HepG2 (cell line): ENCODE data around the gene PCGF2. TPM values are rescaled to one million over a fixed set of nuclear protein-coding genes. Genes with fewer than 3 reads are reported as not detected.

Source experiments
- GABPA ChIP-seq, 2 experiments: IDR thresholded peaks; 2 replicates each; pipeline ENCODE4 v1.6.1; 2011 to 2016; ENCODE audit warnings: low read depth in 2 of 2, low read length in 1 of 2, missing biosample characterization in 1 of 2, missing genetic modification characterization in 1 of 2
- KLF12 ChIP-seq: sonication (generic); formaldehyde crosslinking; IDR thresholded peaks from 2 replicates; pipeline ENCODE4 v1.4.0; 2020; ENCODE audit warnings: missing genetic modification reagents, borderline replicate concordance
- NCOA2 ChIP-seq: sonication (generic); formaldehyde crosslinking; IDR thresholded peaks from 2 replicates; pipeline ENCODE4 v1.8.0; 2022; ENCODE audit warnings: inconsistent platforms
- POLR2A ChIP-seq, 2 experiments: IDR thresholded peaks; 2 replicates each; pipeline ENCODE4 v1.6.1; 2011; ENCODE audit warnings: low read depth in 2 of 2, low read length in 2 of 2, mild to moderate bottlenecking in 1 of 2, moderate library complexity in 1 of 2; ENCODE audit not compliant: insufficient read depth in 1 of 2
- SOX6 ChIP-seq, 2 experiments: fragments of 450-650 bp in 1 of 2; sonication (generic) in 1 of 2; formaldehyde crosslinking in 1 of 2; IDR thresholded peaks; 2 replicates each; pipeline versions ENCODE4 v1.4.0 to v1.6.1; 2017 to 2020; ENCODE audit warnings: antibody characterized with exemption in 1 of 2, mild to moderate bottlenecking in 1 of 2, missing genetic modification reagents in 1 of 2
- TOPORS ChIP-seq: sonication (generic); formaldehyde crosslinking; IDR thresholded peaks from 2 replicates; pipeline ENCODE4 v1.8.0; 2023; ENCODE audit warnings: mild to moderate bottlenecking, missing genetic modification reagents
- ZFYVE20 ChIP-seq: sonication (generic); formaldehyde crosslinking; IDR thresholded peaks from 2 replicates; pipeline ENCODE4 v1.8.0; 2023; ENCODE audit warnings: low read depth, mild to moderate bottlenecking, moderate library complexity, missing genetic modification reagents, borderline replicate concordance
- ZNF180 ChIP-seq: sonication (generic); formaldehyde crosslinking; IDR thresholded peaks from 2 replicates; pipeline ENCODE4 v1.4.0; 2020; ENCODE audit warnings: low read depth, missing genetic modification reagents, borderline replicate concordance
- ZNF546 ChIP-seq: sonication (generic); formaldehyde crosslinking; conservative IDR thresholded peaks from 2 replicates; pipeline ENCODE4 v1.8.1; 2023; ENCODE audit warnings: mild to moderate bottlenecking, missing genetic modification reagents
- ZNF766 ChIP-seq: sonication (generic); formaldehyde crosslinking; IDR thresholded peaks from 2 replicates; pipeline ENCODE4 v1.5.0; 2020; ENCODE audit warnings: missing genetic modification reagents, borderline replicate concordance
- ZSCAN21 ChIP-seq: sonication (generic); formaldehyde crosslinking; IDR thresholded peaks from 2 replicates; pipeline ENCODE4 v1.8.0; 2022; ENCODE audit warnings: mild to moderate bottlenecking, missing genetic modification reagents, moderate library complexity, borderline replicate concordance
- ZSCAN9 ChIP-seq: IDR thresholded peaks from 2 replicates; pipeline ENCODE4 v1.6.1; 2016; ENCODE audit warnings: borderline replicate concordance
- polyA plus RNA-seq, 8 experiments: library from polyadenylated mRNA; depleted of rRNA in 3 of 8; stranded (reverse) in 7 of 8; unstranded in 1 of 8; fragments of >200 nt; fragmentation: Illumina TruSeq in 4 of 8; extraction: Trizol in 4 of 8; gene quantifications; 2 replicates each; pipeline versions ENCODE4 v1.2.1 to v1.2.3, GENCODE V29; 2011 to 2016; ENCODE audit warnings: low read depth in 4 of 8, missing spikeins in 1 of 8, mixed read lengths in 1 of 8; ENCODE audit not compliant: insufficient read depth in 1 of 8
- total RNA-seq, 5 experiments: library from RNA; depleted of rRNA; stranded (reverse); fragments of >200 nt; fragmentation: Illumina TruSeq; extraction: Trizol; gene quantifications; 2 replicates each; pipeline ENCODE4 v1.2.3, GENCODE V29; 2016; ENCODE audit warnings: low read depth in 1 of 5
- TF ChIP-seq, protein P1 (sequence below): sonication (generic); formaldehyde crosslinking; IDR thresholded peaks from 2 replicates; pipeline ENCODE4 v1.5.0; 2020; ENCODE audit warnings: mild to moderate bottlenecking, missing genetic modification reagents, borderline replicate concordance
- TF ChIP-seq, protein P2 (sequence below): sonication (generic); formaldehyde crosslinking; IDR thresholded peaks from 2 replicates; pipeline ENCODE4 v1.5.0; 2020; ENCODE audit warnings: mild to moderate bottlenecking, missing genetic modification reagents, moderate library complexity

Gene PCGF2
- total and polyA plus RNA-seq, 2 of the 13 experiments (the other 11 are each of a cell fraction or from before 2014, with no cell fraction given): 11.6 to 29.4 TPM

DNA sequence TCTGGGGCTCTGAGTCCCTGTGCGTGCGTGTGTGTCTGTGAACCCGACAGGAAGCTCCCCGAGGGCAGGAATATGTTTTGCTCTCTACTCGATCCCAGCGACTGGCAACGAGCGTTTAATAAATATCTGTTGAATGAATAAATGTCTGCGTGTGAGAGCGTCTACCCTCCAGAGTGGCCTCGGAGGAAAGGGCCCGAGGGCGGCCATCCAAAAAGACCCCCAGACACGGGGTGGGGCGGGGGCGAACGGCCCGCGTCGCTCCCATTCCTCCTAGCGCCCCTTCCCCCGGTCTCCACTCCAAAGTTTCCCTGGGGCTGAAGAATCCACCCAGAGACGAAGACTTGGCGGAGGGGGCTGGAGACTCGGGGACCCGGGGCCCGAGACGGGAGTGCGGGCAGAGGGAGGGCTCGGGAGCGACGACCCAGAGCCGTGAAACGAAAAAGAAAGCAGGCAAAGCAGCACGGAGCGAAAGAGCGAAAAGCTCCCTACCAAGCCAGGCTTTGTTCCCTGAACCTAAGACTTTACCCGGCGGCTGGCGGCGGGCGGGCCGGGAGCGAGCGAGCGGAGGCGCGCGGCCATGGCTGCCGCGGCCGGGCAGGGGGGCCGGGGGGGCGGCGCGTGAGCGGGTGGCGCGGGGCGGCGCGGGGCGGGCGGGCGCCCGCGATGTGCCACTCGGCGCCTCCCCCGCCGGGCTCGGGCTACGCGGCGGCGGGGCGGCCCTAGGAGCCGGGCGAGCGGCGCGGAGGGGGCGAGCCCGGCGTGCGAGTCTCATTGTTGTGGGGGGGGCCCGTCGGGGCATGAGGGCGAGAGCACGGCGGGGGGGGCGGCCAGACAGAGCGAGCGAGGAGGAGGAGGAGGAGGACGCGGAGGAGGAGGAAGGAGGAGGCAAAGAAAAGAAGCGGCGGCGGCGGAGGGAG is 43.3 kb downstream of the PCGF2 start, which contains the start of gene MLLT6 (continued):
- TF ChIP-seq, protein P1, sequence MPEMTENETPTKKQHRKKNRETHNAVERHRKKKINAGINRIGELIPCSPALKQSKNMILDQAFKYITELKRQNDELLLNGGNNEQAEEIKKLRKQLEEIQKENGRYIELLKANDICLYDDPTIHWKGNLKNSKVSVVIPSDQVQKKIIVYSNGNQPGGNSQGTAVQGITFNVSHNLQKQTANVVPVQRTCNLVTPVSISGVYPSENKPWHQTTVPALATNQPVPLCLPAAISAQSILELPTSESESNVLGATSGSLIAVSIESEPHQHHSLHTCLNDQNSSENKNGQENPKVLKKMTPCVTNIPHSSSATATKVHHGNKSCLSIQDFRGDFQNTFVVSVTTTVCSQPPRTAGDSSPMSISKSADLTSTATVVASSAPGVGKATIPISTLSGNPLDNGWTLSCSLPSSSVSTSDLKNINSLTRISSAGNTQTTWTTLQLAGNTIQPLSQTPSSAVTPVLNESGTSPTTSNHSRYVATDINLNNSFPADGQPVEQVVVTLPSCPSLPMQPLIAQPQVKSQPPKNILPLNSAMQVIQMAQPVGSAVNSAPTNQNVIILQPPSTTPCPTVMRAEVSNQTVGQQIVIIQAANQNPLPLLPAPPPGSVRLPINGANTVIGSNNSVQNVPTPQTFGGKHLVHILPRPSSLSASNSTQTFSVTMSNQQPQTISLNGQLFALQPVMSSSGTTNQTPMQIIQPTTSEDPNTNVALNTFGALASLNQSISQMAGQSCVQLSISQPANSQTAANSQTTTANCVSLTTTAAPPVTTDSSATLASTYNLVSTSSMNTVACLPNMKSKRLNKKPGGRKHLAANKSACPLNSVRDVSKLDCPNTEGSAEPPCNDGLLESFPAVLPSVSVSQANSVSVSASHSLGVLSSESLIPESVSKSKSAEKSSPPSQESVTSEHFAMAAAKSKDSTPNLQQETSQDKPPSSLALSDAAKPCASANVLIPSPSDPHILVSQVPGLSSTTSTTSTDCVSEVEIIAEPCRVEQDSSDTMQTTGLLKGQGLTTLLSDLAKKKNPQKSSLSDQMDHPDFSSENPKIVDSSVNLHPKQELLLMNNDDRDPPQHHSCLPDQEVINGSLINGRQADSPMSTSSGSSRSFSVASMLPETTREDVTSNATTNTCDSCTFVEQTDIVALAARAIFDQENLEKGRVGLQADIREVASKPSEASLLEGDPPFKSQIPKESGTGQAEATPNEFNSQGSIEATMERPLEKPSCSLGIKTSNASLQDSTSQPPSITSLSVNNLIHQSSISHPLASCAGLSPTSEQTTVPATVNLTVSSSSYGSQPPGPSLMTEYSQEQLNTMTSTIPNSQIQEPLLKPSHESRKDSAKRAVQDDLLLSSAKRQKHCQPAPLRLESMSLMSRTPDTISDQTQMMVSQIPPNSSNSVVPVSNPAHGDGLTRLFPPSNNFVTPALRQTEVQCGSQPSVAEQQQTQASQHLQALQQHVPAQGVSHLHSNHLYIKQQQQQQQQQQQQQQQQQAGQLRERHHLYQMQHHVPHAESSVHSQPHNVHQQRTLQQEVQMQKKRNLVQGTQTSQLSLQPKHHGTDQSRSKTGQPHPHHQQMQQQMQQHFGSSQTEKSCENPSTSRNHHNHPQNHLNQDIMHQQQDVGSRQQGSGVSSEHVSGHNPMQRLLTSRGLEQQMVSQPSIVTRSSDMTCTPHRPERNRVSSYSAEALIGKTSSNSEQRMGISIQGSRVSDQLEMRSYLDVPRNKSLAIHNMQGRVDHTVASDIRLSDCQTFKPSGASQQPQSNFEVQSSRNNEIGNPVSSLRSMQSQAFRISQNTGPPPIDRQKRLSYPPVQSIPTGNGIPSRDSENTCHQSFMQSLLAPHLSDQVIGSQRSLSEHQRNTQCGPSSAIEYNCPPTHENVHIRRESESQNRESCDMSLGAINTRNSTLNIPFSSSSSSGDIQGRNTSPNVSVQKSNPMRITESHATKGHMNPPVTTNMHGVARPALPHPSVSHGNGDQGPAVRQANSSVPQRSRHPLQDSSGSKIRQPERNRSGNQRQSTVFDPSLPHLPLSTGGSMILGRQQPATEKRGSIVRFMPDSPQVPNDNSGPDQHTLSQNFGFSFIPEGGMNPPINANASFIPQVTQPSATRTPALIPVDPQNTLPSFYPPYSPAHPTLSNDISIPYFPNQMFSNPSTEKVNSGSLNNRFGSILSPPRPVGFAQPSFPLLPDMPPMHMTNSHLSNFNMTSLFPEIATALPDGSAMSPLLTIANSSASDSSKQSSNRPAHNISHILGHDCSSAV (CRISPR knock-in tag): no peak
- TF ChIP-seq ZNF180 (CRISPR knock-in tag) (peak; percentile 85; the same call in 1 of the 2 replicates), POLR2A (IDR thresholded peaks at IDR 0.05; ENCODE audit: insufficient read depth in 1 of 2, low read depth in 2 of 2, low read length in 2 of 2) (peak in 1 of 2 experiments; percentile 65; a peak in 1 of 4 replicates), ZSCAN9 (CRISPR knock-in tag) (no peak), SOX6 (IDR thresholded peaks at IDR 0.05) (no peak), SOX6 (CRISPR knock-in tag; IDR thresholded peaks at IDR 0.05) (no peak), ZNF766 (CRISPR knock-in tag) (peak; percentile 48; the same call in 1 of the 2 replicates), ZFYVE20 (CRISPR knock-in tag) (peak; percentile 62; the same call in 1 of the 2 replicates), TOPORS (no peak), NCOA2 (CRISPR knock-in tag) (no peak), GABPA (IDR thresholded peaks at IDR 0.05; ENCODE audit: low read depth, low read length) (0 out of 2 replicates have a peak, but pooled peaks have one; percentile 18), GABPA (CRISPR knock-in tag; IDR thresholded peaks at IDR 0.05; ENCODE audit: low read depth) (no peak), ZSCAN21 (CRISPR knock-in tag) (no peak), ZNF546 (CRISPR knock-in tag) (no peak), KLF12 (CRISPR knock-in tag) (peak; percentile 52; the same call in 1 of the 2 replicates)
- TF ChIP-seq, protein P2, sequence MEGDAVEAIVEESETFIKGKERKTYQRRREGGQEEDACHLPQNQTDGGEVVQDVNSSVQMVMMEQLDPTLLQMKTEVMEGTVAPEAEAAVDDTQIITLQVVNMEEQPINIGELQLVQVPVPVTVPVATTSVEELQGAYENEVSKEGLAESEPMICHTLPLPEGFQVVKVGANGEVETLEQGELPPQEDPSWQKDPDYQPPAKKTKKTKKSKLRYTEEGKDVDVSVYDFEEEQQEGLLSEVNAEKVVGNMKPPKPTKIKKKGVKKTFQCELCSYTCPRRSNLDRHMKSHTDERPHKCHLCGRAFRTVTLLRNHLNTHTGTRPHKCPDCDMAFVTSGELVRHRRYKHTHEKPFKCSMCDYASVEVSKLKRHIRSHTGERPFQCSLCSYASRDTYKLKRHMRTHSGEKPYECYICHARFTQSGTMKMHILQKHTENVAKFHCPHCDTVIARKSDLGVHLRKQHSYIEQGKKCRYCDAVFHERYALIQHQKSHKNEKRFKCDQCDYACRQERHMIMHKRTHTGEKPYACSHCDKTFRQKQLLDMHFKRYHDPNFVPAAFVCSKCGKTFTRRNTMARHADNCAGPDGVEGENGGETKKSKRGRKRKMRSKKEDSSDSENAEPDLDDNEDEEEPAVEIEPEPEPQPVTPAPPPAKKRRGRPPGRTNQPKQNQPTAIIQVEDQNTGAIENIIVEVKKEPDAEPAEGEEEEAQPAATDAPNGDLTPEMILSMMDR (CRISPR knock-in tag): no peak
